OCI-LY1 (cell line): ENCODE data around the gene PICALM.

Experiments
- EZH2 ChIP-seq: fragments of 200-600 bp; sonication (generic), shearing (Covaris generic); IDR thresholded peaks from 2 replicates; pipeline ENCODE4 v1.8.0; 2017; ENCODE audit warnings: borderline replicate concordance, mixed run types, mild to moderate bottlenecking, antibody characterized with exemption, low read length, moderate library complexity, mixed read lengths
- TF ChIP-seq, protein P1 (sequence below): fragments of 200-600 bp; sonication (generic), shearing (Covaris generic); IDR thresholded peaks from 2 replicates; pipeline ENCODE4 v1.5.1; 2017; ENCODE audit warnings: mild to moderate bottlenecking, antibody characterized with exemption, low read length, moderate library complexity, mixed read lengths

DNA sequence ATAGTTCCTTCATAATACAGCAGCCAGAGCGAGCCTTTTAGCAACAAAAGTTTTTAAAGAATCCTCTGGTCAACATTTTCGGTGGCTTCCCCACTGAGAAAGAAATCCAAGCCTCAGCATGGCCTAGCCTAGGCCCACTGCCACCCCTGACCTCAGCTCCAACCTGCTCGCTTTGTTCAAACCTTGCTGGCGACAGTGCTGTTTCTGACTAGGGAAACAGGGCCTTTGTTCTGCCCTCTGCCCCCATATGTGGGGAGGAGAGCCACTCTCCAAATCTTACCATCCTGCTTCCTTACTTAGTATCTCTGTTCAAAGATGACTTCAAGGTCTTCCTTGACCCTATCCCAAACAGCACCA lies 117.9 kb downstream of the PICALM start:
- TF ChIP-seq, protein P1, sequence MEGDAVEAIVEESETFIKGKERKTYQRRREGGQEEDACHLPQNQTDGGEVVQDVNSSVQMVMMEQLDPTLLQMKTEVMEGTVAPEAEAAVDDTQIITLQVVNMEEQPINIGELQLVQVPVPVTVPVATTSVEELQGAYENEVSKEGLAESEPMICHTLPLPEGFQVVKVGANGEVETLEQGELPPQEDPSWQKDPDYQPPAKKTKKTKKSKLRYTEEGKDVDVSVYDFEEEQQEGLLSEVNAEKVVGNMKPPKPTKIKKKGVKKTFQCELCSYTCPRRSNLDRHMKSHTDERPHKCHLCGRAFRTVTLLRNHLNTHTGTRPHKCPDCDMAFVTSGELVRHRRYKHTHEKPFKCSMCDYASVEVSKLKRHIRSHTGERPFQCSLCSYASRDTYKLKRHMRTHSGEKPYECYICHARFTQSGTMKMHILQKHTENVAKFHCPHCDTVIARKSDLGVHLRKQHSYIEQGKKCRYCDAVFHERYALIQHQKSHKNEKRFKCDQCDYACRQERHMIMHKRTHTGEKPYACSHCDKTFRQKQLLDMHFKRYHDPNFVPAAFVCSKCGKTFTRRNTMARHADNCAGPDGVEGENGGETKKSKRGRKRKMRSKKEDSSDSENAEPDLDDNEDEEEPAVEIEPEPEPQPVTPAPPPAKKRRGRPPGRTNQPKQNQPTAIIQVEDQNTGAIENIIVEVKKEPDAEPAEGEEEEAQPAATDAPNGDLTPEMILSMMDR: no peak
- TF ChIP-seq EZH2: no peak
